HAP-1 (cell line): ENCODE measurements around the gene UBLCP1.

Experiments used
- DNase-seq, 2 experiments: peaks; one replicate each; pipeline ENCODE4 v3.0.0-alpha.2; 2016 to 2020; ENCODE audit warnings: low spot score in 2 of 2
- H3K27me3 ChIP-seq: fragments of 250-450 bp; sonication (Bioruptor Pico); 2 replicates; pipeline ENCODE4 v1.5.1; 2020; ENCODE audit warnings: low read depth, mild to moderate bottlenecking, moderate library complexity
- H3K36me3 ChIP-seq: fragments of 250-450 bp; sonication (Bioruptor Pico); replicated peaks from 2 replicates; pipeline ENCODE4 v1.5.1; 2020; ENCODE audit warnings: mild to moderate bottlenecking
- H3K4me1 ChIP-seq: fragments of 250-450 bp; sonication (Bioruptor Pico); 2 replicates; pipeline ENCODE4 v1.5.1; 2020; ENCODE audit warnings: mild to moderate bottlenecking
- H3K4me3 ChIP-seq: fragments of 250-450 bp; sonication (Bioruptor Pico); 2 replicates; pipeline ENCODE4 v1.5.1; 2020; ENCODE audit warnings: mild to moderate bottlenecking, moderate library complexity
- H3K9me3 ChIP-seq: fragments of 250-450 bp; sonication (Bioruptor Pico); 2 replicates; pipeline ENCODE4 v1.5.1; 2020; ENCODE audit warnings: mild to moderate bottlenecking, moderate library complexity
- in situ Hi-C: fragments of 300-500 bp; cut with MboI; formaldehyde crosslinking; loops from 3 replicates; pipeline ENCODE4 v1.14.3; 2020; ENCODE audit warnings: low sequenced_read_pairs, inconsistent platforms, mixed read lengths

The UBLCP1 gene

GRCh38 chr5:159309689-159310433, 46.8 kb downstream of the UBLCP1 start:
- no peaks in the 10 kb centered on the region for H3K4me1 ChIP-seq
- no peaks in the 10 kb centered on the region for H3K9me3 ChIP-seq
- peaks cover 12% of the 10 kb centered on the region for H3K27me3 ChIP-seq
- no peak for DNase-seq
- H3K4me3 ChIP-seq = no peak overlapping the region
- in situ Hi-C loops = loop anchor here (10.0 kb wide), 1 partner anchor 155 kb away; no protein-coding TSS in a partner anchor
- H3K36me3 ChIP-seq = no peaks in the 10 kb centered on the region

GRCh38 chr5:159310511-159310910, 47.4 kb downstream of the UBLCP1 start:
- no peaks in the 10 kb centered on the region for H3K4me1 ChIP-seq
- no peak for DNase-seq
- in situ Hi-C loops = loop anchor here (10.0 kb wide), 1 partner anchor 156 kb away; no protein-coding TSS in a partner anchor
- no peaks in the 10 kb centered on the region for H3K9me3 ChIP-seq
- no peak overlapping the region for H3K4me3 ChIP-seq
- no peaks in the 10 kb centered on the region for H3K36me3 ChIP-seq
- peaks cover 8% of the 10 kb centered on the region for H3K27me3 ChIP-seq

- in situ Hi-C loops = loop anchor here (10.0 kb wide), 1 partner anchor 156 kb away; no protein-coding TSS in a partner anchor
- Histone ChIP-seq H3K9me3 (no peaks in the 10 kb centered on the region), H3K36me3 (no peaks in the 10 kb centered on the region), H3K4me1 (no peaks in the 10 kb centered on the region), H3K4me3 (no peak overlapping the region), H3K27me3 (peaks cover 6% of the 10 kb centered on the region; the same call in 1 of the 2 replicates)
- DNase-seq = no peak
These were observed 48.0 kb downstream of the UBLCP1 start for GRCh38 chr5:159311063-159311462.

- no peaks in the 10 kb centered on the region for H3K9me3 ChIP-seq
- in situ Hi-C loops = loop anchor here (10.0 kb wide), 1 partner anchor 158 kb away; no protein-coding TSS in a partner anchor
- H3K27me3 ChIP-seq = no peaks in the 10 kb centered on the region
- H3K4me1 ChIP-seq = no peaks in the 10 kb centered on the region
- no peaks in the 10 kb centered on the region for H3K36me3 ChIP-seq
- DNase-seq = no peak
- H3K4me3 ChIP-seq = no peak overlapping the region
These were observed 50.1 kb downstream of the UBLCP1 start for GRCh38 chr5:159313197-159313596.

- no peaks in the 10 kb centered on the region for H3K9me3 ChIP-seq
- no peaks in the 10 kb centered on the region for H3K27me3 ChIP-seq
- no peaks in the 10 kb centered on the region for H3K36me3 ChIP-seq
- peak; percentile 36 to 63 for DNase-seq
- no peaks in the 10 kb centered on the region for H3K4me1 ChIP-seq
- in situ Hi-C loops = loop anchor here (10.0 kb wide), 1 partner anchor 162 kb away; no protein-coding TSS in a partner anchor
- no peak overlapping the region for H3K4me3 ChIP-seq
These were observed 53.7 kb downstream of the UBLCP1 start for GRCh38 chr5:159316519-159317383.

GRCh38 chr5:159317849-159318248, 54.8 kb downstream of the UBLCP1 start:
- H3K36me3 ChIP-seq = no peaks in the 10 kb centered on the region
- in situ Hi-C loops = loop anchor here (10.0 kb wide), 1 partner anchor 163 kb away; no protein-coding TSS in a partner anchor
- no peaks in the 10 kb centered on the region for H3K4me1 ChIP-seq
- H3K27me3 ChIP-seq = no peaks in the 10 kb centered on the region
- no peaks in the 10 kb centered on the region for H3K9me3 ChIP-seq
- no peak overlapping the region for H3K4me3 ChIP-seq
- no peak for DNase-seq

- H3K9me3 ChIP-seq = no peaks in the 10 kb centered on the region
- no peak overlapping the region for H3K4me3 ChIP-seq
- no peaks in the 10 kb centered on the region for H3K4me1 ChIP-seq
- no peak for DNase-seq
- in situ Hi-C loops = loop anchor here (10.0 kb wide), 1 partner anchor 164 kb away; no protein-coding TSS in a partner anchor
- no peaks in the 10 kb centered on the region for H3K27me3 ChIP-seq
- H3K36me3 ChIP-seq = no peaks in the 10 kb centered on the region
These were observed 55.4 kb downstream of the UBLCP1 start for GRCh38 chr5:159318448-159318847.

- H3K27me3 ChIP-seq = no peaks in the 10 kb centered on the region
- no peak overlapping the region for H3K4me3 ChIP-seq
- H3K36me3 ChIP-seq = no peaks in the 10 kb centered on the region
- no peaks in the 10 kb centered on the region for H3K9me3 ChIP-seq
- in situ Hi-C loops = loop anchor here (10.0 kb wide), 1 partner anchor 165 kb away; no protein-coding TSS in a partner anchor
- H3K4me1 ChIP-seq = no peaks in the 10 kb centered on the region
- no peak for DNase-seq
These were observed 56.3 kb downstream of the UBLCP1 start for GRCh38 chr5:159319363-159319762.

- no peak overlapping the region for H3K4me3 ChIP-seq
- no peaks in the 10 kb centered on the region for H3K4me1 ChIP-seq
- H3K9me3 ChIP-seq = no peaks in the 10 kb centered on the region
- no peaks in the 10 kb centered on the region for H3K27me3 ChIP-seq
- H3K36me3 ChIP-seq = no peaks in the 10 kb centered on the region
- DNase-seq = no peak
- in situ Hi-C loops = loop anchor here (10.0 kb wide), 1 partner anchor 165 kb away; no protein-coding TSS in a partner anchor
These were observed 56.7 kb downstream of the UBLCP1 start for GRCh38 chr5:159319832-159320231.

GRCh38 chr5:159322180-159322579, 59.1 kb downstream of the UBLCP1 start:
- no peaks in the 10 kb centered on the region for H3K4me1 ChIP-seq
- H3K9me3 ChIP-seq = no peaks in the 10 kb centered on the region
- no peaks in the 10 kb centered on the region for H3K36me3 ChIP-seq

GRCh38 chr5:159324102-159324755, 61.1 kb downstream of the UBLCP1 start:
- in situ Hi-C loops = no loop called here
- Histone ChIP-seq H3K4me3 (no peak overlapping the region), H3K4me1 (no peaks in the 10 kb centered on the region), H3K36me3 (no peaks in the 10 kb centered on the region), H3K27me3 (peaks cover 15% of the 10 kb centered on the region; the same call in 1 of the 2 replicates), H3K9me3 (no peaks in the 10 kb centered on the region)
- DNase-seq = no peak

More at GRCh38 chr5:159322180-159322579, 59.1 kb downstream of the UBLCP1 start:
- no peak for DNase-seq
- Histone ChIP-seq H3K4me3 (no peak overlapping the region), H3K27me3 (peaks cover 6% of the 10 kb centered on the region; the same call in 1 of the 2 replicates)
- in situ Hi-C loops = no loop called here

- peaks cover 15% of the 10 kb centered on the region; the same call in 1 of the 2 replicates for H3K27me3 ChIP-seq
- no peaks in the 10 kb centered on the region for H3K4me1 ChIP-seq
- no peaks in the 10 kb centered on the region for H3K9me3 ChIP-seq
- H3K4me3 ChIP-seq = no peak overlapping the region
- in situ Hi-C loops = no loop called here
- no peaks in the 10 kb centered on the region for H3K36me3 ChIP-seq
- no peak for DNase-seq
These were observed 61.9 kb downstream of the UBLCP1 start for GRCh38 chr5:159324986-159325385.

GRCh38 chr5:159330131-159330800, 67.2 kb downstream of the UBLCP1 start, which contains the start of gene IL12B:
Gene IL12B (minus strand): TSS chr5:159330487. CDS start chr5:159326782, 3,705 bp downstream.
- Histone ChIP-seq H3K4me1 (peaks cover 3% of the 10 kb centered on the region; the same call in 1 of the 2 replicates), H3K4me3 (peak within 1 kb of the TSS; percentile 50), H3K27me3 (peaks cover 21% of the 10 kb centered on the region; the same call in 1 of the 2 replicates), H3K36me3 (no peaks in the 10 kb centered on the region), H3K9me3 (no peaks in the 10 kb centered on the region)
- DNase-seq = no peak
- in situ Hi-C loops = no loop called here
